ENCODE measurements around the gene ITPR2. TPM values are rescaled to one million over a fixed set of nuclear protein-coding genes. Genes with fewer than 3 reads are reported as not detected.
"Not testable (repeated sequence)": the region's sequence is repeated elsewhere in the genome, so short reads cannot be mapped to it uniquely, and the experiment has no call there.

Gene ITPR2
- total RNA-seq, 4 donors from 2014 or later: 32.6 to 49.8 (median 39.9) TPM

DNA sequence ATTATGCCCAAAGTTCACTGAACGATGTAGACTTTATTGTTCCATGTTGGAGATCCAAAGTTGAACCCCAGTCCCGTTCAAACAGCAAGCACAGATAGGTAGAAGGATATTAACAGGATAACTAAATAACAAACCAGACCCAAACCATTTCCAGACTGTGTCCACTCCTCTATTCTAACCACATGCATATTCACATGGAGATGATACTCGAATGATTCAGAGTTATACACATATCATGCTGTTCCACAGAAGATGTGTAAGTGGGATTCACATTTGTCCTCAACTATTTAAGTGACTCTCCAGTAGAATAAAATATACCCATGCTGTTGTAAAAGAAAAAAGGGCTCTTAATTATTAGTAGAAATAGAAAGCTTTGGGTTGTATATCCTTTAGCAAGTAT, 185.9 kb downstream of the ITPR2 start:
- peaks cover 0 to 16% (median 0%) of the 10 kb centered on the region in 4 donors for H3K4me1 ChIP-seq
- 86 to 92% methylated on average over 3 of the region's 3 CpGs for WGBS, 2 donors

DNA sequence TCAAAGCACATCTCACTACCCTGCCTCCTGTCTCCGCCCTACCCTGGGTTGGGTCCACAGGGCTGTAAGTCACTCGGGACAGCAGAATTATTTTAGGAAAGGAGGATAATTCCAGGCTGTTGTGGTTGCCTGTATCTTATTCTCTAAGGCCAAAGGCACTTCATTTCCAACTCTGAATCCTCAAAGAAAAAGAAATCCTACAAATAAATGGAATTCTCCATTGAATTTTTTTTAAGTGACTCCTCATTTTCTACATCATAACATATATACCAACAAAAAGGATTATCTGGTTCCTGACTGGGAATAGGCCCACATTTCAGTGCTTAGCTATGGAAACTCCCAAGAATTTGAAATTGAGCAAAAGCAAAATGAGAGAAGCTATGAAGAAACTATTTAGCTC, 186.4 kb downstream of the ITPR2 start:
- no peaks in the 10 kb centered on the region for H3K36me3 ChIP-seq
- H3K4me3 ChIP-seq: no peak overlapping the region
- 63 to 76% methylated on average over 2 of the region's 2 CpGs for WGBS, 2 donors
- peaks cover 0 to 8% (median 0%) of the 10 kb centered on the region in 4 donors for H3K9me3 ChIP-seq
- TF ChIP-seq POLR2A (IDR thresholded peaks at IDR 0.05) (no peak), EP300 (IDR thresholded peaks at IDR 0.05) (no peak)
- TF ChIP-seq, protein P1, sequence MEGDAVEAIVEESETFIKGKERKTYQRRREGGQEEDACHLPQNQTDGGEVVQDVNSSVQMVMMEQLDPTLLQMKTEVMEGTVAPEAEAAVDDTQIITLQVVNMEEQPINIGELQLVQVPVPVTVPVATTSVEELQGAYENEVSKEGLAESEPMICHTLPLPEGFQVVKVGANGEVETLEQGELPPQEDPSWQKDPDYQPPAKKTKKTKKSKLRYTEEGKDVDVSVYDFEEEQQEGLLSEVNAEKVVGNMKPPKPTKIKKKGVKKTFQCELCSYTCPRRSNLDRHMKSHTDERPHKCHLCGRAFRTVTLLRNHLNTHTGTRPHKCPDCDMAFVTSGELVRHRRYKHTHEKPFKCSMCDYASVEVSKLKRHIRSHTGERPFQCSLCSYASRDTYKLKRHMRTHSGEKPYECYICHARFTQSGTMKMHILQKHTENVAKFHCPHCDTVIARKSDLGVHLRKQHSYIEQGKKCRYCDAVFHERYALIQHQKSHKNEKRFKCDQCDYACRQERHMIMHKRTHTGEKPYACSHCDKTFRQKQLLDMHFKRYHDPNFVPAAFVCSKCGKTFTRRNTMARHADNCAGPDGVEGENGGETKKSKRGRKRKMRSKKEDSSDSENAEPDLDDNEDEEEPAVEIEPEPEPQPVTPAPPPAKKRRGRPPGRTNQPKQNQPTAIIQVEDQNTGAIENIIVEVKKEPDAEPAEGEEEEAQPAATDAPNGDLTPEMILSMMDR (IDR thresholded peaks at IDR 0.05): no peak
- no peak for DNase-seq (ENCODE audit: low spot score in 2 of 2)
- H3K4me1 ChIP-seq: peaks cover 0 to 16% (median 0%) of the 10 kb centered on the region in 4 donors
- no peak overlapping the region for H3K27ac ChIP-seq
- no peaks in the 10 kb centered on the region for H3K27me3 ChIP-seq

More for the DNA sequence above, 185.9 kb downstream of the ITPR2 start:
- no peak overlapping the region for H3K27ac ChIP-seq
- H3K4me3 ChIP-seq: no peak overlapping the region
- no peaks in the 10 kb centered on the region for H3K36me3 ChIP-seq
- peaks cover 0 to 8% (median 0%) of the 10 kb centered on the region in 4 donors for H3K9me3 ChIP-seq
- DNase-seq (ENCODE audit: low spot score in 2 of 2): no peak
- TF ChIP-seq EP300 (IDR thresholded peaks at IDR 0.05) (no peak), POLR2A (IDR thresholded peaks at IDR 0.05) (no peak)
- H3K27me3 ChIP-seq: no peaks in the 10 kb centered on the region

DNA sequence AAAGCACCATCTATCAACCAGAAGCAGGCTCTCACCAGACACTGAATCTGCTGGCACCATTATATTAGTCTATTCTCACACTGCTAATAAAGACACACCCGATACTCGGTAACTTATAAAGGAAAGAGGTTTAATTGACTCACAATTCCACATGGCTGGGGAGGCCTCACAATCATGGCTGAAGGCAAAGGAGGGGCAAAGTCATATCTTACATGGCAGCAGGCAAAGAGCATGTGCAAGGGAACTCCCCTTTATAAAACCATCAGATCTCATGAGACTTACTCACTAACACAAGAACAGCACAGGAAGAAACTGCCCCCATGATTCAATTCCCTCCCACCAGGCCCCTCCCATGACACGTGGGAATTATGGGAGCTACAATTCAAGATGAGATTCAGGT, 188.6 kb downstream of the ITPR2 start:
- H3K4me1 ChIP-seq: peaks cover 0 to 16% (median 0%) of the 10 kb centered on the region in 4 donors

DNA sequence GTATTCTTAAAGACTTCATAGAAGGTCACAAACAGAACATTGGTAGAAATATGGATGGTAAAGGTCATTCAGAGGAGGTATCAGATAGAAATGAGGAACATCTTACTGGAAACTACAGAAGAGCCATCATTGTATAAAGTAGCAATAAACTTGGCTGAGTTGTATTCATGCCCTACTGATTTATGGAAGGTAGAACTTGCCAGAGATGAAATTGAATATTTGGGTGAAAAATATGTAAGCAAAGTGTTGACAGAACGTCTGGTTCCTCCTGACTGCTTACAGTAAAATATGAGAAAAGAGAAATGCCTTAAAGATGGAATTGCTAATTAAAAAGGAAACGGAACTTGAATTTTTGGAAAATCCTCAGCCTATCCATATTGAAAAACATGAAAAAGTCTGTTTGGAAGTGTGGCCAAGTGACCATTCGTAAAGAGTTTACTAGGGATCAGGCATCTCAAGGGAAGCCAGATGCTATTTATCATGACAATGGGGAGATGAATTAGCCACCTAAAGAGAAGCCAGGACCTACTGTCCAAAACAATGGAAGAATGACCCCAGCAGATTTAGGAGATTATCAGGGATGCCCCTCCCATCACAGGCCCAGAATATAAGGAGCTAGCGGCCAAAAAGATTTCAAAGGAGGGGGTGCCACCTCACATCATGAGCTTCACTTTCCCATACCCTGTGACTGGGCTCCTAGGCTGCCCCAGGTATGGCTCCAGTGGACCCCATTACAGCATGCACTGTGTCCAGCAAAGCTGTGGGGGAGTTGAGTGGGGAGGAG, 189.3 kb downstream of the ITPR2 start:
- Histone ChIP-seq H3K36me3 (no peaks in the 10 kb centered on the region), H3K27ac (no peak overlapping the region), H3K27me3 (no peaks in the 10 kb centered on the region), H3K4me3 (no peak overlapping the region), H3K9me3 (no peaks in the 10 kb centered on the region), H3K4me1 (peaks cover 0 to 10% (median 0%) of the 10 kb centered on the region in 4 donors)
- TF ChIP-seq POLR2A (IDR thresholded peaks at IDR 0.05) (no peak), EP300 (IDR thresholded peaks at IDR 0.05) (no peak)
- TF ChIP-seq, protein P1 (IDR thresholded peaks at IDR 0.05): no peak
- DNase-seq (ENCODE audit: low spot score in 2 of 2): no peak
- WGBS, 2 donors: 85 to 87% methylated on average over 4 of the region's 4 CpGs

More for the DNA sequence above, 188.6 kb downstream of the ITPR2 start:
- WGBS, 2 donors: 85 to 89% methylated on average over 3 of the region's 3 CpGs
- not testable (repeated sequence) for DNase-seq (ENCODE audit: low spot score in 2 of 2); H3K4me3 ChIP-seq; H3K27me3 ChIP-seq; H3K9me3 ChIP-seq; H3K27ac ChIP-seq; H3K36me3 ChIP-seq

DNA sequence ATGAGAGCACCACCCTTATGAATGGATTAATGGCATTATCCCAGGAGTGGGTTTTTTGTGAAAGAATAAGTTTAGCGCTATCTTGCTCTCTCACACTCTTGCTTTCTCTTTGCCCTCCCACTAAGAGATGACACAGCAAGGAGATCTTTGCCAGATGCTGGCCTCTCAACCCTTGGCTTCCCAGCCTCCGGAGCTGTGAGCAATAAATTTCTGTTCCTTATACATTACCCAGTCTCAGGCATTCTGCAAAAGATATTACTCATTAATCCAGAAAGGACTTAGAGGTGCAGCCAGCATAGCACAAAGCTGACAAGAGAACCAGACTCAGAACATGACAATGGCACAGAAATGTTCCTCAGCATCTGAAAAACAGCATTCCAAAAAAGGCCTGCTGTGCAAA, 190.6 kb downstream of the ITPR2 start:
- 55 to 60% methylated on average over 2 of the region's 2 CpGs for whole genome bisulfite sequencing, 2 donors
- H3K36me3 ChIP-seq: no peaks in the 10 kb centered on the region
- TF ChIP-seq, protein P1 (IDR thresholded peaks at IDR 0.05): no peak
- no peak for TF ChIP-seq POLR2A (IDR thresholded peaks at IDR 0.05)
- TF ChIP-seq EP300 (IDR thresholded peaks at IDR 0.05): no peak
- H3K27ac ChIP-seq: no peak overlapping the region
- DNase-seq (ENCODE audit: low spot score in 2 of 2): no peak
- H3K4me3 ChIP-seq: no peak overlapping the region
- no peaks in the 10 kb centered on the region for H3K27me3 ChIP-seq
- no peaks in the 10 kb centered on the region for H3K4me1 ChIP-seq
- no peaks in the 10 kb centered on the region for H3K9me3 ChIP-seq

DNA sequence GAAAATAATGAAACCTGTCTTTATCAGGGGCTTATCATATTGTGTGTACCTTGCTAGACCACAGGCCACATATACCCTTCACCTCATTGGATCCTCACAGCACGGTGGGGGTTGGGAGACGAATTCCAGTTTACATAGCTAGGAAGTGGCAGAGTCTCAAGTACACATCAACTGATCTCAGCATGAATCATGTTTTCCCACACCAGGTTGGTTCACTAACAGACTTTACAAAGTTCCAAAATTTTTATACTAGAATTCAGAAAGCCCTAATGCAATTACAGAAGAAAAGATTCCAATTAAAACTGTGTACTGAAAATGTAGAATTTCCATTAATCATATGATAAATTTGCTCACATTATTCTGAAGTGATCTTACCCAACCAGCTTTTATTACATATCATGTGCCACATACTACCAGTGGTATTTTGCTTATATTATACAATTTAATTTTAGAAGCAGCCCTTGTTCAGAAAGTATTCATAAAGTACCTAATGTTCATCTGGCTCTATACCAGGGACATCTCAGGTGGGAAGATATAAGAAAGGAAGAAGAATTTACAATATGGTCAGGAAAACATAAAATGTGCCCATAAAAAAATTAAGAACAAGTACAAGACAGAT, 196.2 kb downstream of the ITPR2 start:
- Histone ChIP-seq H3K4me3 (no peak overlapping the region), H3K4me1 (no peaks in the 10 kb centered on the region), H3K27me3 (no peaks in the 10 kb centered on the region), H3K9me3 (no peaks in the 10 kb centered on the region), H3K27ac (no peak overlapping the region), H3K36me3 (no peaks in the 10 kb centered on the region)
- WGBS, 2 donors: 82 to 85% methylated on average over 2 of the region's 2 CpGs
- TF ChIP-seq EP300 (IDR thresholded peaks at IDR 0.05) (no peak), POLR2A (IDR thresholded peaks at IDR 0.05) (no peak)
- TF ChIP-seq, protein P1 (IDR thresholded peaks at IDR 0.05): no peak
- no peak for DNase-seq (ENCODE audit: low spot score in 2 of 2)

Measured in tibial nerve (tissue), 4 donors.